ENCODE data around the gene SFMBT1.
A peak's percentile ranks its signal among the peaks of the same experiment; 100 is the strongest.

The SFMBT1 gene

DNA sequence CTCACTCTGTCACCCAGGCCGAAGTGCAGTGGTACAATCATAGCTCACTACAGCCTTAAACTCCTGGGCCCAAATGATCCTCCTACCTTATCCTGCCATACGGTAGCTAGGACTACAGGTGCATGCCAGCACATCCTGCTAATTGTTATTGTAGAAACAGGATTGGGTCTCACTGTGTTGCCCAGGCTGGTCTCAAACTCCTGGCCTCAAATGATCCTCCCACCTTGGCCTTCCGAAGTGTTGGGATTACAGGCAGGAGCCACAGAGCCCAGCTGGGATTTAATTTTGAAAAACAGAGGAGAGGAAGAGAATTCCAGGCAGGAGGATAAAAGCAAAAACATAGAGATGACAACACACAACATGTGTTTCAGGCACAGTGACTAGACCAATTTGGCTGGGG lies 40.5 kb downstream of the SFMBT1 start:
- TF ChIP-seq, protein P1, sequence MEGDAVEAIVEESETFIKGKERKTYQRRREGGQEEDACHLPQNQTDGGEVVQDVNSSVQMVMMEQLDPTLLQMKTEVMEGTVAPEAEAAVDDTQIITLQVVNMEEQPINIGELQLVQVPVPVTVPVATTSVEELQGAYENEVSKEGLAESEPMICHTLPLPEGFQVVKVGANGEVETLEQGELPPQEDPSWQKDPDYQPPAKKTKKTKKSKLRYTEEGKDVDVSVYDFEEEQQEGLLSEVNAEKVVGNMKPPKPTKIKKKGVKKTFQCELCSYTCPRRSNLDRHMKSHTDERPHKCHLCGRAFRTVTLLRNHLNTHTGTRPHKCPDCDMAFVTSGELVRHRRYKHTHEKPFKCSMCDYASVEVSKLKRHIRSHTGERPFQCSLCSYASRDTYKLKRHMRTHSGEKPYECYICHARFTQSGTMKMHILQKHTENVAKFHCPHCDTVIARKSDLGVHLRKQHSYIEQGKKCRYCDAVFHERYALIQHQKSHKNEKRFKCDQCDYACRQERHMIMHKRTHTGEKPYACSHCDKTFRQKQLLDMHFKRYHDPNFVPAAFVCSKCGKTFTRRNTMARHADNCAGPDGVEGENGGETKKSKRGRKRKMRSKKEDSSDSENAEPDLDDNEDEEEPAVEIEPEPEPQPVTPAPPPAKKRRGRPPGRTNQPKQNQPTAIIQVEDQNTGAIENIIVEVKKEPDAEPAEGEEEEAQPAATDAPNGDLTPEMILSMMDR (IDR thresholded peaks at IDR 0.05; ENCODE audit: control insufficient read depth, insufficient read depth, low read depth, low read length, missing control alignments) = no peak
- H3K4me3 ChIP-seq (ENCODE audit: control insufficient read depth, low read depth, low read length) = no peak overlapping the region
- DNase-seq (ENCODE audit: low read depth) = no peak

DNA sequence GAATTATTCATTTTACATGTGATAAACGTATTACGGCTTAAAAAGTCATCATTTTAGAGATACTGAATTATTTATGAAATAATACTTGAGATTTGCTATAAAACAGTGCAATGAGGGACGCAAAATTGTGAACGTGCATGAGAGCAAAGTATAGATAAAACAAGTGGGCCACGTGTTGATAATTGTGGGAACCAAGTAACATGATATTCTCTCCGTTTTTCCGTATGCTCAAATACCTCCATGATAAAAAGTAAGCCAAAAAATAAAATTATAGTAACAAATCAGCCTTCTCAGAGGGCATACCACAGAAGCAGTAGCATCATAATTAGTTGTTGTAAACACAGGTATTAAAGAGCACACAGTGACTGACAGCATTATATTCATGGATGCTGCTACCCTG lies 42.6 kb downstream of the SFMBT1 start:
- no peak overlapping the region for H3K4me3 ChIP-seq (ENCODE audit: control insufficient read depth, low read depth, low read length)

DNA sequence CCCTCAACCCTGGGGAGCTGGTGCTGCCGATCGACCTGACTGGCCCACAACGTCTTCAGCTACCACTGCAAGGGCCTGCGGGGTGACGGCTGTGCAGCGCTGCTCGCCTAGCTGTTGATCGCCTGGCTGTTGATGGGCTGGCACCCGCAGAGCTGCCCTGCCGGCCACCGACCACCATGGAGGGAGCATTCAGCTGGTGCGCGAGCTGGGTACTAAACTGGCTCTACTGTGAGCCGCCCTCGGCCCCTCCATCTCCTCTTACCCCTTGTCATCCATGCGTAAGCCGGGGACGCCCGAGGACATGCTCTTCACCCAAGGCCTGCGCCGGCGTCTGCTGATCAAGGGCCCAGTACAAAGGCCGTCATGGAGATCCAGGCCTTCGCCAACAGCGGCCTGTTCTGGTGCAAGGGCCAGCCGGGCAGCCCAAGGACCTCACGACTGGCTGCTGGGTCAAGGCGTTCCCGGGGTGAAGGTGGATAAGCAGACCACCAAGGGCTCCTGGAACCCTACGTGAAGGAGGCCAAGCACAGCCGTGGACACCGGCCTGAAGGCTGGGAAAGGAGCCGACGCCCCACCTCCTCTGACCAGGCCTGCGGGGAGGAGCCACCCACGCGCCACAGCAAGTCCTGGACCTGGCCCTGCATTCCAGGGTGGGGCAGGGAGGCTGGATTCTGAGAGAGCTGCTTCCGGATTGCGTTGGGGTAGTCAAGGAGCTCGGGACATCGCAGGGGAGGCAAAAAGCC lies 46.9 kb downstream of the SFMBT1 start:
- no peak for DNase-seq (ENCODE audit: low read depth)
- H3K4me3 ChIP-seq (ENCODE audit: control insufficient read depth, low read depth, low read length) = no peak overlapping the region
- TF ChIP-seq, protein P1 (IDR thresholded peaks at IDR 0.05; ENCODE audit: control insufficient read depth, insufficient read depth, low read depth, low read length, missing control alignments) = no peak

More for the DNA sequence above, 42.6 kb downstream of the SFMBT1 start:
- TF ChIP-seq, protein P1 (IDR thresholded peaks at IDR 0.05; ENCODE audit: control insufficient read depth, insufficient read depth, low read depth, low read length, missing control alignments) = no peak
- no peak for DNase-seq (ENCODE audit: low read depth)

DNA sequence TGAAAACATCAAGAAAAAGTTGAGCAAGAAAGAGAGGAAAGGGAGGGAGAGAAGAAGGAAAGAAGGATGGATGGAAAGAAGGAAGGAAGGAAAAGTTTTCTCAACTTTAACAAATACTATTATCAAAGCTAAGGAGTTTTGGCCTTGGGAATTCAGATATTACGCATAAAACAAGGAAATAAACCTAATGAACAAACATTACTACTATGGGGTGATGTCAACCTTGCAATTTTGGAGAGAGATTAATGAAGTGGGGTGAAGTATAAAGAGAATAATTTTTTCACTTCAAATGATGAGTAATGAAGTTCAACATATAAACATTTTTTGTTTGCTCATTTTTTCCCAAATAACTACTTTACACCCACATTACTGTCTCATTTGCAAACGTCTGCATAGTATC lies 55.2 kb downstream of the SFMBT1 start:
- no peak overlapping the region for H3K4me3 ChIP-seq (ENCODE audit: control insufficient read depth, low read depth, low read length)
- DNase-seq (ENCODE audit: low read depth) = no peak
- TF ChIP-seq, protein P1 (IDR thresholded peaks at IDR 0.05; ENCODE audit: control insufficient read depth, insufficient read depth, low read depth, low read length, missing control alignments) = no peak

DNA sequence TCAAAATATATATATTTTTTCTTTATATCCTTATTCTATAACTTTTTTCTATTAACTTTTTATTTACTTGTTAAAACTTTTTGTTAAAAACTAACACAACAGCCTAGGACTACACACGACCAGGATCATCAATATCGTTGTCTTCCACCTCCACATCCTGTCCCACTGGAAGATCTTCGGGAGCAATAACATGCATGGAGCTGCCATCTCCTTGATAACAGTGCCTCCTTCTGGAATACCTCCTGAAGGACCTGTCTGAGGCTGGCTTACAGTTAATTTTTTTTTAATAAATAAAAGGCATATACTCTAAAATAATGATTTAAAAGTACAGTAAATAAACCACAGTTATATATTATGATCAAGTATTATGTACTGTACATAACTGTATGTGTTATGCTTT lies 58.9 kb downstream of the SFMBT1 start:
- H3K4me3 ChIP-seq (ENCODE audit: control insufficient read depth, low read depth, low read length) = no peak overlapping the region
- TF ChIP-seq, protein P1 (IDR thresholded peaks at IDR 0.05; ENCODE audit: control insufficient read depth, insufficient read depth, low read depth, low read length, missing control alignments) = peak; percentile 31
- no peak for DNase-seq (ENCODE audit: low read depth)

DNA sequence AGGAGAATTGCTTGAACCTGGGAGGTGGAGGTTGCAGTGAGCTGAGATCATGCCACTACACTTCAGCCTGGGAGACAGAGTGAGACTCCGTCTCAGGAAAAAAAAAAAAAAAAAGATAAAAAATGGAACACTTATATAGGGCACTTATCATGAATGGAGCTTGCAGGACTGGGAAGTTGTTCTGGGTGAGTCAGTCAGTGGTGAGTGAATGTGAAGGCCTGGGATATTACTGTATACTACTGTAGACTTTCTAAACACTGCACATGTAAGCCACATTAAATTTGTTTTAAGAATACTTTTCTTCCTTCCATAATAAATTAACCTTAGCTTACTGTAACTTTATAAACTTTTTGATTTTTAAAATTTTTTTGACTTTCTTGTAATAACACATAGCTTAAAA lies 59.8 kb downstream of the SFMBT1 start:
- no peak for DNase-seq (ENCODE audit: low read depth)
- no peak overlapping the region for H3K4me3 ChIP-seq (ENCODE audit: control insufficient read depth, low read depth, low read length)
- TF ChIP-seq, protein P1 (IDR thresholded peaks at IDR 0.05; ENCODE audit: control insufficient read depth, insufficient read depth, low read depth, low read length, missing control alignments) = no peak

All from AG09309 (cell line).